ENCODE results near the gene DOCK11.

The DOCK11 gene

GRCh38 chrX:118530219-118530911, 34.8 kb downstream of the DOCK11 start:
- DNase-seq (ENCODE audit: low read depth), result no peak

DNA sequence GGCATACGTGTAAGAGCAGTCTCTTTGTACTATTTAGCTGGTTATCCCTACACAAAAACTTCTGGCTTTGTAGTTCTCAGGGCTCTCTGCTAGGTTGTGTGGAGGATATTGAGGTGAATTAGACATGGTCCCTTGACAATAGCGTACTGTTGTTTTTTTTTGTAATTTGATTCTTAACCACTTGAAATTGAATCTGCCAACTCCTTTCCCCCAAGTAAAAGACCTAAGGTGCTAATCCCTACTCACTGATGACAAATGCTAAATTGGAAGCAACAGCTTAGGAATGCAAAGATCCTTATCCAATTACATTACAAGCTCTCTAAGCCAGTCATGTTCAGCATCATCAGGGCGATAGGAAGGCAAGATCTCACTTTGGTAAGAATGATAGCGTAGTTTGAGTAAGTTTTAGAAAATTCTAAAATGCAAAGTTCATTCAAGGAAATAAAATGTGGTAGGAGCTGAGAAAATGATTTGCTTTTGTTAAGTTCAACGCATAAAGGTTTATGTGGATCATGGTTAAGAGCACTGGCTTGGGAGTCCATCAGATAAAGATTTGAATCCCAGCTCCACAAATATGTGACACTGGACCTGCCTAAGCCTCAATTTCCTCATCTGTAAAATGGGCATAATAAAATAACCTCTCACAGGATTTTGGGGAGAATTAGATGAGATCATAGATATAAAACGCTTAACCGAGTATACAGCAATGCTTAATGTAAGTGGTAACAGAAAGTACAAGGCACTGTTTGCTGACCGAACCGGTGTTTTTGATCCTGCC, 39.3 kb downstream of the DOCK11 start:
- no peak for DNase-seq (ENCODE audit: low read depth)

GRCh38 chrX:118536204-118536603, 40.6 kb downstream of the DOCK11 start:
- no peak for DNase-seq (ENCODE audit: low read depth)

DNA sequence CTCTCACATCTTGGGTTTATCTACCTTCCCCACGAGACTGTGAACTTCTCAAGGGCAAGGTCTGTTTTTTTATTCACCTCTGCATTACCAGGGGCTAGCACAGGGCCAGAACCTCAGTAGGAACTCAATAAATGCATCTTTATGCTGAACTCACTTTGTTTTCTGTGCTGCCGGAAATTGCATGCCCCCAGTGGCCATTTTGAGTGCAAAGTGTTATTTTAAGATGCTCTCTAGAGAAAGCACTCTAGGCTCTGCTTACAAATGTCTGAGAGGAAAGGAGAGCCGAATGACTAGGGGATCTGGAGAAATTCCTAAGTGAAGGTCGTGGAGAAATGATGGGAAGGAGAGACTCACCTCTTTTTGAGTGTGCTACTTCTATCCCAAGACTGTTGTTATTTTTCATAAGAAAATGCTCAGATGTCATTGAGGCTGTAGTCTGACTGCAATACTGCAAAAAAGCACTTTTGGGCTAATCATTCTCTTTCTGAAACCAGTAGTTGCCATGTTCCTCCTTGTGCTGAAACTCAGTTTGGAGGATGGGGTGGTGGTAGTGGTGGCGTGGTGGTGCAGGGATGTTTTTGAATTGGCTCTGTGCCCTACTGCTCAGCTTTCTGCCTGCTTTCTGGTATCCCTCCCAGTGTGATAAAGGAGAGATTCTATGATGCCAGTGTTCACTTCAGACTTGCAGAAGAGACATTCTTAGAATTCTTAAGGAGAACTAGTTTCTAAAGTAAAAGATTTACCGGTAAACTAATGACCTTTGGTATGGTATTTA, 41.3 kb downstream of the DOCK11 start:
- no peak for DNase-seq (ENCODE audit: low read depth)

DNA sequence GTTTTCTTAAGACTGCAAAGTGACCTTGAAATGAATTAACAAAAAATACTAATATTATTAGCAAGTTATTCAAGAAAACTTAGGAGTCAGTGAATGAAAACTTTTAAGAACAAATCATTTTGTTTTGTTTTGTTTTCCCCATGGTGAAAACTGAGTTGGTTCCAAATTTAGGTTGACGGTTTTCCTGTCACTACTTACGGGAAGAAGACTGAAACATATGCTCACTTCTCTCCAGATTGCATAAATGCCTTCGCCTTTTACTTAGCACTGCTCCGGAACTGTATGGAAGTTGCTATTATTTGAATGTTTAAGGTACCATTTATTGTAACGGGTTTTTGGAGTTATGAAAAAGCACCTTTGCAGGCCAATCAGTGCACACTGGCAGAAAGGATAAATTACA, 42.8 kb downstream of the DOCK11 start:
- no peak for DNase-seq (ENCODE audit: low read depth)

GRCh38 chrX:118540342-118540741, 44.7 kb downstream of the DOCK11 start:
- DNase-seq (ENCODE audit: low read depth), result no peak

DNA sequence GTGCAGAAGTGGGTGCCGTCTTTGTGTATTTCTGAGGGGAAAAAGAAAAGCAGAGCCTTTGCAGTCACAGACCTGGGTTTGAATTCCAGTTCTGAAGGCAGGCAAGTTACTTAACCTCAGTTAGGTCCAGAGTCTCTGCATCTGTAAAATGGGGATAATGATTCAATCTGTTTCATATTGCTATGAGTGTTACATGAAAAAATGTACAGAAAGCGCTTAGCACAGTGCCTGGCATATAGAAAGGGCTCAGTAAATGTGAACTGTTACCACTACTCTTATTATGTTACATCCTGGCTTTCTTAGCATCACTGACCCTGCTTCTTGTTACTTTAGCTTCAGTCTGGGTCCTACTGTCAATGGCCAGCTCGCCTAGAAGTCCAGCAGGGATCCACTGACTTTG, 45.9 kb downstream of the DOCK11 start:
- no peak for DNase-seq (ENCODE audit: low read depth)

DNA sequence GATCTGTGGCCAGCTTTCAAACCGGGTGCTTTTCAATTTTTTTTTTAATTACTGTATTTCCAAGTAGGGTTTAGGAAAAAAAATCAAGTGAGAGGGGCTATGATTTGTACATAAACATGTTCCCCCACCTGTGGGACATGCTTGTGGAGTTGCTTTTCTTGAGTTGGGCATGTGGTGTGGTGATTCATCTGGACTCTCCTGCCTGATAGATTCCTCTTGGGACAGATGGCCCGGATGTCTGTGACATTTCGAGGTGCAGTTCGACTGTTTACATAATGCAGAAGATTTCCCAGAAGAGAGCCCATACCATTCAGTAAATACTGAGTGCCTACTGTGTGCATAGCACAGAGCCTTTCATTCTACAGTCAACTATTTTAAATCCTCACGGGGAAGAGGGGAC, 49.9 kb downstream of the DOCK11 start:
- no peak for DNase-seq (ENCODE audit: low read depth)

DNA sequence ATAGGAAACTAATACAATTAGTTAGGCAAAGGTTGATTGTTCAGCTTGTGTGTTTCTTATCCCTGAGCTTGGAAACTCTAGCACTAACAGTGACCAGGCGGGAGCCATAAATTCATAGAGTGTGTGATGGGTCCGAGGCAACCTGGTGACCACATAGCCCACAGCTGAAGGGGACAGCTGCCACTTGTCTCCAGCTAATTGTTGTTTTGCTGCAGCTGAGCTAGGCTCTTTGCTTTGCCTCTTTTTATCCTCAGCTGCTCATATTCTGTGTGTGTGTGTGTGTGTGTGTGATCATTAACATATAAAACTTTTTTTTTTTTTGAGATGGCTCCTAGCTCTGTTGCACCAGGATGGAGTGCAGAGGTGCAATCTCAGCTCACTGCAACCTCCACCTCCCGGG, 53.2 kb downstream of the DOCK11 start:
- no peak for DNase-seq (ENCODE audit: low read depth)

DNA sequence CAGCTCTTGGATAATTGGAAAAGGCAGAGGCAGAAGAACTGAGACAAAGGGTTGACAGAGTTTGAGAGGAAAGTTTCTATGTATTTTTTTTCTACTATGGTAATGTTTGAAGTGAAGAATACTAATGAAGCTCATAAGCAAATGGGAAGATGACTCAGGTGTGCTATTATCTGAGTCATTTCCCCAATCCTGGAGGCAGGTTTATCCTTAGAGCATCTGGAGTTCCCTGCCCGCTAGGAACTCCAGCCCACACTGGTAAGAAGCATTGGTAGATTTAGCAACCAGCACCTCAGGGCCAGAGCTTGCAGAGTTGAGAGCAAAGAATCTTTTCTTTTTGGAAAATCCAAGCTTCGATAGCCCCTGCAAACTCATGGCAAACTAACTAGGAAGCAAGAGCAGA, 55.2 kb downstream of the DOCK11 start:
- DNase-seq (ENCODE audit: low read depth), result no peak

DNA sequence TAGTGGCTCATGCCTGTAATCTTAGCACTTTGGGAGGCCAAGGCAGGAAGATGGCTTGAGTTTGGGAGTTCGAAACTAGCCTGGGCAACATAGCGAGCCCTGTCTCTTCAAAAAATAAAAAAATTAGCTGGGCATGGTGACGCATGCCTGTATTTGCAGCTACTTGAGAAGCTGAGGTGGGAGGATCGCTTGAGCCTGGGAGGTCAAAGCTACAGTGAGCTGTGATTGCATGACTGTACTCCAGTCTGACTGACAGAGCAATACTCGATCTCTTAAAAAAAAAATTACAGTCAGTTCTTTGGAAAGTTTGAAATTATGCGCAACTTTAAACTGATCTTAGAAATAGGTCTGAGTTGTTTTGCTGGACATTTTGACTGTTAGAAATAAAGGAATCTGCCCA, 55.8 kb downstream of the DOCK11 start:
- no peak for DNase-seq (ENCODE audit: low read depth)

GRCh38 chrX:118552121-118552900, 56.7 kb downstream of the DOCK11 start:
- DNase-seq (ENCODE audit: low read depth), result peak; percentile 44

DNA sequence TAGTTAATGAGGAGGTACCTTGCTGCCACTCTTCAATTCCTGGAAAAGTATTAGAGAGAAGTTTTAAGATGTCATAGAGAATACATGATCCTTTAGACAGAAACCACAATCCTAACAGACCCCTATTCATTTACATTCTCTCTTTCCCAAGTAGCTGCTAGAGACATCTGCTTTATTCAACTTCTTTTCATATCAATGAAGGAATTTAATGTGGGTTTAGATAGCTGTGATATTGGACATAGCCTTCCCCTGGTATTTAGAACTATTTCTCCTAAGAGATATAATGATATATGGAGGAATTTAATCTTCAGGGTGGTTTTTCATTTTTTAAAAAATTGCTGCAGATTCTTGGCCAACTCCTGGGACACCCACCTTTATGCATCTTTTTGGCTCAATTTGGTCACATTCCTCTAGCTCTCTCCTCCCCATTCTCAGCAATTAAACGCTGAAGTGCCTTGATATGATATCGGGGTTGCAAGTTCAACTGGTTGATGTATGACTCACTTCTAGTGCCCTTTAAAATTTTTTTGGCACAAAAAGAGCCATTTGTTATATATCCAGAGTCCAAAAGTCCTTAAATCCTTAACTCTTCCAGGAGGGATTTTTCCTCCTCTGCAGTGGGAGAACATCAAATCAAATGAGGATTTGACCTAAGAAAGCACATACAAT, 57.6 kb downstream of the DOCK11 start:
- no peak for DNase-seq (ENCODE audit: low read depth)

DNA sequence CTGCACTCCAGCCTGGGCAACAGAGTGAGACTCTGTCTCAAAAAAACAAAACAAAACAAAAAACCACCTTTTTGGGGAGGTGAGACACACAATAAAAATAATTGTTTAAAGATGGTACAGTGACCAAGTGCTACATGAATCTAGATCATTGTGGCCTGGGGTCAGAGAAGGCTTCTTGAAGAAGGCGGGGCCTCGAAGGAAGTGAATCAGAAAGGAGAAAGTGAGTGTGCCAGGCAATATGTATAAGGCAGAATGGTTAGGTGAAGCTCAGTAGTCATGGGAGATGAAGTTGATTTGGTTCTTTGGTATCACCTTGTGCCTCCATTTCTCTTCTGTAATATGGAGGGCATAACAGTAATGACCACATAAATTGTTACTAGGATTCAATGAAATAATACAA, 58.9 kb downstream of the DOCK11 start:
- DNase-seq (ENCODE audit: low read depth), result no peak

- no peak for DNase-seq (ENCODE audit: low read depth)
Measured at GRCh38 chrX:118558926-118559325, 63.3 kb downstream of the DOCK11 start.

GRCh38 chrX:118560489-118560888, 64.9 kb downstream of the DOCK11 start:
- no peak for DNase-seq (ENCODE audit: low read depth)

DNA sequence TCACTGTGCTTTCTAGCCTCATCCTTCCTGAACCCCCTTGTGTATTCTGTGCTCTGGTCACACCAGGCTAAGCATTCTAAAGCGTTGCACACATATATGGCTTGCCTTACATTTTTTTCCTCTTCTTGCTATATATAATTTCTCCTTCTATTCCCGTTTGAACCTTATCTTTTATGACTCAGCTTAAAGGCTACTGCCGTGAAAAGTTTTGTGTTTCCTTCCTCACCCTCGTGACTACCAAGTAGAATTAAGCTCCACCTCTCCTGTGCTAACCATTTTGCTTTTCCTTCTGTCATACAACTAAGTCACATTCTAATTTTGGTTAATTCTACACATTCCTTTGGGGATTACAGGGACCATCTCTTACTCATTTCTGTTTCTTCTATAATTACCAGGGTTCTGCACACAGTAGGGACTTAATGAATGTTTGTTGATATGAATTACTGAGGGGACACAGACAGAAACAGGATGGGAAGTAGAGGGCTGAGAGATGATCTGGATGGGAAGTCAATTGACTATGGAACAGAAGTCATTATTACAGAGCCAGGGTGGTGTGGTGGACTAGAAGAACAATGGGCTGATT, 67.1 kb downstream of the DOCK11 start:
- DNase-seq (ENCODE audit: low read depth), result no peak

DNA sequence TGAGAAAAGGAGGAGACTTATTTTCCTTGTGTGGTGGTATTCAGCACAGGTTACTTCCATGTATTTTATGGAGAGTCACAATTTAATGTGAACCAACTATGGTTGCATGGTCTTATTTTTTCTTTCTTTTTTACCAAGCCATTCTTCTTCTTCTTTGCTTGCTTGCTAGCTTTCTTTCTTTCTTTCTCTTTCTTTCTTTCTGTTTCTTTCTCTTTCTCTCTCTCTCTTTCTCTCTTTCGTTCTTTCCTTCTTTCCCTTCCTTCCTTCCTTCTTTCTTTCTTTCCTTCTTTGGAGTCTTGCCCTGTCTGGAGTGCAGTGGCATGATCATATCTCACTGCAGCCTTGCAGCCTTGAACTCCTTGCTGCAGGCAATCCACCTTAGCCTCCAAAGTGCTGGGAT, 68.9 kb downstream of the DOCK11 start:
- DNase-seq (ENCODE audit: low read depth), result no peak

DNA sequence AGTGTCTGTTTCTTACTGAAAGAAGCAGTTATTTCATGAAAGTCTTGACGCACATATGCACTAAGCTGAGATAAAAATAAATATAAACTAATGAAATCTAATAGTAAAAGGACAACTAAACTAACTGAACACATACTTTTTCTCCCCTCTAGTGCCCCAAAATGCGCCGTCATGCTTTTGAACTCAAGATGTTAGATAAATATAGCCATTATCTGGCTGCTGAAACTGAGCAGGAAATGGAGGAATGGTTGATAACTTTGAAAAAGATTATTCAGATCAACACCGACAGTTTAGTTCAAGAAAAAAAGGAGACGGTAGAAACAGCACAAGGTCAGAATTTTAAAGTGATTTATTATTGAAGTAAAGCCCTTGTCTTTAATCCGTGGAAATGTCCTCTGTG, 70.2 kb downstream of the DOCK11 start:
- no peak for DNase-seq (ENCODE audit: low read depth)

- peak; percentile 67 for DNase-seq (ENCODE audit: low read depth)
Measured at GRCh38 chrX:118566359-118566758, 70.7 kb downstream of the DOCK11 start.

GRCh38 chrX:118569676-118570075, 74.1 kb downstream of the DOCK11 start:
- DNase-seq (ENCODE audit: low read depth), result no peak

Measured in GM04504 (cell line).